ENCODE data around the gene C12orf75.

DNA sequence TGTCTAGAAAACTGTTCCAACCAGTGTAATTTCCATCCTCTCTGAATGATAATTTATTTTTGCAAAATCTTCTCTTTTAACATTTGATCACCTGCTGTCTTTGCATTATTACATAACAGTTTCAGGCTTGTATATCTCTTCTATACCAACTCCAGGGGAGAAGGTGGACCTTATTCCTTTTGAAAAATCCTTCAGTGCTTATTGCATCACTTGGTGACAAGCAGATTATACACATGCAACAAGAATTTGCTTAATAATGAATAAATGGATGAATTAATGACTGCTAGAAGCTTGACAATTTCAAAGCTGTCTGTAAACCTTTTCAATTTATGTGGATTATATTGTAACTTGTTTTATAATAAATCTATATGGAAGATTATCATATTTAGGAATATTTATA lies 37.3 kb upstream of the C12orf75 start:
- TF ChIP-seq, protein P1, sequence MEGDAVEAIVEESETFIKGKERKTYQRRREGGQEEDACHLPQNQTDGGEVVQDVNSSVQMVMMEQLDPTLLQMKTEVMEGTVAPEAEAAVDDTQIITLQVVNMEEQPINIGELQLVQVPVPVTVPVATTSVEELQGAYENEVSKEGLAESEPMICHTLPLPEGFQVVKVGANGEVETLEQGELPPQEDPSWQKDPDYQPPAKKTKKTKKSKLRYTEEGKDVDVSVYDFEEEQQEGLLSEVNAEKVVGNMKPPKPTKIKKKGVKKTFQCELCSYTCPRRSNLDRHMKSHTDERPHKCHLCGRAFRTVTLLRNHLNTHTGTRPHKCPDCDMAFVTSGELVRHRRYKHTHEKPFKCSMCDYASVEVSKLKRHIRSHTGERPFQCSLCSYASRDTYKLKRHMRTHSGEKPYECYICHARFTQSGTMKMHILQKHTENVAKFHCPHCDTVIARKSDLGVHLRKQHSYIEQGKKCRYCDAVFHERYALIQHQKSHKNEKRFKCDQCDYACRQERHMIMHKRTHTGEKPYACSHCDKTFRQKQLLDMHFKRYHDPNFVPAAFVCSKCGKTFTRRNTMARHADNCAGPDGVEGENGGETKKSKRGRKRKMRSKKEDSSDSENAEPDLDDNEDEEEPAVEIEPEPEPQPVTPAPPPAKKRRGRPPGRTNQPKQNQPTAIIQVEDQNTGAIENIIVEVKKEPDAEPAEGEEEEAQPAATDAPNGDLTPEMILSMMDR (conservative IDR thresholded peaks at IDR 0.05 in 1 of 2, IDR thresholded peaks at IDR 0.05 in 1 of 2; ENCODE audit: low read depth in 1 of 2, low read length in 2 of 2): no peak
- no peak for TF ChIP-seq EZH2 (IDR thresholded peaks at IDR 0.05; ENCODE audit: low read length, missing control alignments)
